Measurements from ENCODE around the gene GPR6.

DNA sequence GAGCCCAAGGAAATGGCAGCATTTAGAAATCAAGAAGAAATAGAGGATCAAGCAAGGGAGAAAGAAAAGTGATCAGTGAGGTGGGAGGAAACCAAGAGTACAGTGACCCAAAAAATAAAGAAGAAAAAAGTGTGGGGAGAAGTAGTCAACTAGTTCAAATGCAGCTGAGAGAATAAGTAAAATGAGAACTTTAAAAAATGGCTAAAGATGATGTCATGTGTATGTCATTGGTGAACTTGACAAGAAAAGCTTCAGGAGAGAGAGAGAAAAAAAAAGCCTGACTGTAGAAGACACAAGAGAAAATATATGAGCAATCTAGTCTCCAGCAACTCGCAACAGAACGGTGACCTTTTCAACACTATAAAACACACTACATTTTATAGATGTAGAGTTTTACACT, 6.3 kb downstream of the GPR6 start:
- TF ChIP-seq CTCF (IDR thresholded peaks at IDR 0.05) (no peak), EZH2 (IDR thresholded peaks at IDR 0.05; ENCODE audit: borderline replicate concordance, insufficient read depth, low read depth, low read length, poor library complexity, severe bottlenecking) (no peak)
